IPS-18a (cell line): ENCODE measurements around the gene SEPTIN5.

ENCODE experiments used
- H3K27ac ChIP-seq: one replicate; pipeline ENCODE4 v1.5.1; 2013; ENCODE audit warnings: low read length
- H3K27me3 ChIP-seq: one replicate; pipeline ENCODE4 v1.6.1; 2013; ENCODE audit warnings: mild to moderate bottlenecking, low read length; ENCODE audit not compliant: control insufficient read depth, insufficient read depth
- H3K36me3 ChIP-seq: one replicate; pipeline ENCODE4 v1.6.1; 2013; ENCODE audit warnings: low read depth, low read length; ENCODE audit not compliant: control insufficient read depth
- H3K4me1 ChIP-seq: one replicate; pipeline ENCODE4 v1.6.1; 2013; ENCODE audit warnings: low read depth, low read length; ENCODE audit not compliant: control insufficient read depth
- H3K4me3 ChIP-seq: one replicate; pipeline ENCODE4 v1.5.1; 2013; ENCODE audit warnings: low read length
- H3K9ac ChIP-seq: one replicate; pipeline ENCODE4 v1.6.1; 2013; ENCODE audit warnings: mild to moderate bottlenecking, low read length, moderate library complexity
- H3K9me3 ChIP-seq: one replicate; pipeline ENCODE4 v1.6.1; 2013; ENCODE audit warnings: low read depth, low read length; ENCODE audit not compliant: control insufficient read depth

Gene SEPTIN5

DNA sequence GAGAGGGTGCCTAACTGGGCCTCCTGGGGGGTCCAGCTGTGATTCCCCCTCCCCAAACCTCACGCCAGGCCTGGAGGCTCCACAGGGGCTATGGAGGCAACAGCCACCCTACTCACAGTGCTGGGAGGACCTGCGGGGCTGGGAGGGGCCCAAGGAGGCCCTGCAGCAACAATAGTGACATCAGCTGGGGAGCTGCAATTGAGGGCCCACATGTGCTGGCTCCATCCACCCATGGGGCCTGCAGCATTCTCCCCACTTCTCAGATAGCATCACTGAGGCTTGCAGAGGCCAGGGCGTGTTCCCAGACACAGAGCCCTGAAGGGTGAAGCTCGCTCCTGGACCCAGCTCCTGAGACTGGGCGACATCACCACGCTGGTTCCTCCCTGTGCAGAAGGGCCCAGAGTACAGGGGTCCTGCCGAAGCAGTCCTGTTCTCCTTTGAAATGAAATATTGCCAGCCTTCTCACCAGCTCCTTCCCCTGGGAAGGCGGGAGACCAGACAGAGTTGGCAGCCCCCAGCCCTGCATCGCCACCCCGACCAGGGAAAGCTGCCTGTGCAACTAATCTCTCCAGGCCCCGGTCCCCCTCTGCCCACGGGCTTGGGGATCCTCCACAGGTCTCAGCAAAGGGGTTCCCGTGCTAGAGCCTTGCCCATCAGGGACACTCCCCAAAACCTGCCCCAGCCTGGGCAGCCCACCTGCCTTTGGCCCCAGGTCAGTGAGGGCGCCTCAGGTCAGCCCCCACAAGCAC lies 37.4 kb downstream of the SEPTIN5 start:
- no peaks in the 10 kb centered on the region for H3K36me3 ChIP-seq
- H3K27me3 ChIP-seq: peaks cover 64% of the 10 kb centered on the region
- H3K4me1 ChIP-seq: peaks cover 4% of the 10 kb centered on the region
- no peaks in the 10 kb centered on the region for H3K9me3 ChIP-seq
- H3K9ac ChIP-seq: no peak overlapping the region
- H3K4me3 ChIP-seq: no peak overlapping the region
- H3K27ac ChIP-seq: no peak overlapping the region

DNA sequence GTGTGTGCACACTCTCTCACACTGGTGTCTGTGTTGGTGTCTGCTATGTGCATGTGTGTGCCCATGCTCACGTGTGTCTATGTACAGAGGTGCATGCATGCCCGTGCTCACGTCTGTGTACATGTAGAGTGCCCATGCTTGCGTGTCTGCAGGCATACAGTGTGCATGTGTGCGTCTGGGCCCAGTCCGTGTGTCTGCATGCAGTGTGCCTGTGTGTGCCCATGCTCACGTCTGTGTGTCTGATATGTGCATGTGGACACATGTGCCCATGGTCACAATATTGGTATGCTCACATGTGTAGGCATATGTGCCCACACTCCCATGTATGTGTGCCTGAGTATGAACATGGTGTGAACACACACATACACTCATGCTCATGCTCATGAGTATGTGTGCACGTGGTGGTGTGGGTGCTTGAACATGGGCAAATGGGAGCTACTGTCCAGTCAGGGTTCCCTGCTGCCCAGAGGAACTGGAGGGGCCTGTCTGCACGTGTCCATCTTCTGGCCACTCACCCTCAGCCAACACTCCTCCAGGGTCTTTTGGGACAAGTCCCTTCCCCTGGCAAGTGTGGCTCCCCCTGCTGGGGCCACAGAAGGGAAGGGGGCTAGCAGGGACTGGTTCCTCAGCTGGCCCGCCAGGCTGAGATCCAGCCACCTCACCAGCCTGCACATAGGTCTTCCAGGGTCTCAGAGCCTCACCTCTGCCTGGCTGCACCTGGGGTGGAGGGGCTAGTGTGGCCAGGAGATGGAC lies 39.0 kb downstream of the SEPTIN5 start:
- no peaks in the 10 kb centered on the region for H3K9me3 ChIP-seq
- H3K4me1 ChIP-seq: peaks cover 4% of the 10 kb centered on the region
- H3K27me3 ChIP-seq: peaks cover 80% of the 10 kb centered on the region

DNA sequence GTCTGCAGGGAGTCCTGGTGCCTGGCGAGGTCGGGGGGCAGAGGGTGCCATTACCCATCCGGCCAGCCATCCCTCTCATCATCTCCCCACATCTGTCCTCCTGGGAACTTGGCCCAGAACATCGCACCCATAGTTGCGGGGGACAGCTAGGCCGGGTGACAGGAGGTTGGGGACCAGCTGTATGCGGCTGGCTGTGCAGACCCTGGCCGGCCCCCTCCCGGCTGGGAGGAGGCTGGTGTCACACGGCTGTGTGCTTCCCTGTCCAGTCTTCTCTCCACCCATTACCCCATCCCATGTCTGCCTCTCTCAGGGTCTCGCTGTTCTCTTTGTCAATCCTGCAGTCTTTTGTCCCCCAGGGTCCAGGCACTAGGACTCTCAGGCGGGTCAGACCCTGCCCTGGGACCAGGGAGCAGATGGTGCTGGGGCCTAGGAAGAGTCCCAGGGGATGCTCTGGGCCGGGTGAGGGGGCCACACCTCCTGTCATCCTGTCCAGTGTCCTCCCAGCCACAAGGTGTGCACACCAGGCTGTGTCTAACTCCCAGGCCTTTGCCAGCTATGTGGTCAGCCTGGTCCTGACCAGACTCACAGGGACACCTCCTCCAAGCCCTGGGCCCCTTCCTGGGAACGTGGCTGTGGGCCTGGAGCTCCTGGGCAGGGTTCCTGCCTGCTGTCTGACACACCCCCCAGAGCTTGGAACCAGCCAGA lies 39.8 kb downstream of the SEPTIN5 start:
- H3K4me1 ChIP-seq: peaks cover 4% of the 10 kb centered on the region
- no peaks in the 10 kb centered on the region for H3K36me3 ChIP-seq
- no peaks in the 10 kb centered on the region for H3K9me3 ChIP-seq
- peaks cover 81% of the 10 kb centered on the region for H3K27me3 ChIP-seq
- H3K9ac ChIP-seq: no peak overlapping the region
- no peak overlapping the region for H3K27ac ChIP-seq
- no peak overlapping the region for H3K4me3 ChIP-seq

More for the DNA sequence above, 39.0 kb downstream of the SEPTIN5 start:
- no peak overlapping the region for H3K27ac ChIP-seq
- H3K4me3 ChIP-seq: no peak overlapping the region
- H3K9ac ChIP-seq: no peak overlapping the region
- H3K36me3 ChIP-seq: no peaks in the 10 kb centered on the region

GRCh38 chr22:19754701-19755144 lies 40.4 kb downstream of the SEPTIN5 start:
- Histone ChIP-seq H3K4me3 (no peak overlapping the region), H3K27ac (no peak overlapping the region), H3K4me1 (peaks cover 4% of the 10 kb centered on the region), H3K9me3 (no peaks in the 10 kb centered on the region), H3K36me3 (no peaks in the 10 kb centered on the region), H3K9ac (no peak overlapping the region), H3K27me3 (peaks cover 84% of the 10 kb centered on the region)

GRCh38 chr22:19755145-19755710 lies 40.9 kb downstream of the SEPTIN5 start:
- Histone ChIP-seq H3K4me1 (peaks cover 4% of the 10 kb centered on the region), H3K4me3 (no peak overlapping the region), H3K27me3 (peaks cover 89% of the 10 kb centered on the region), H3K36me3 (no peaks in the 10 kb centered on the region), H3K9me3 (no peaks in the 10 kb centered on the region), H3K9ac (no peak overlapping the region), H3K27ac (no peak overlapping the region)

DNA sequence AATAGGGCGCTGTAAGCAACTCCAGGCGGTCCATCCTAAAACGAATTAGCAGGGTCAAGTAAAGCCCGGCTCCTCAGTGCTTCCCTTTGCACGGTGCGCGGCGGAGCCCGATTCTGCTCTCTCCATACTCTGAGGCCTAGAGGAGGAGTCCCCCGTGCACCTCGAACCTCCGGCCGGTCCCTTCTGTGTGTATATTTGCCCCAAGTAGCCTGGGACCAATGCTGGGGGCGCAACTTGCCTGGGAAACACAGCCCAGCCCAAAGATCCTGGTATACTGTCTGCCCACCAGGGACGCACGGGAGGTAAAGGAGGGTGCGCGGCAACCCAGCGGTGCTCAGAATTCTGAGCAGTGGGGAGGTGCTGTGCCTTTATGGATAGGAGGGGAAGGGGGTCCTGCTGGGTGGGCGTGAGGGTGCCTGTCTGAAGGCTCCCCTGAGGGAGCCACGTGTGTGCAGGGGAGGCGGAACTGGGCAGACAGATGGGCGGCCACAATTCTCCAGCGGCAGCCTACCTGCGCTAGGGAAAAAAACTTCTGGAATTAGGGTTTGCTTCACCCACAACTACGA lies 41.5 kb downstream of the SEPTIN5 start:
- peaks cover 91% of the 10 kb centered on the region for H3K27me3 ChIP-seq
- no peaks in the 10 kb centered on the region for H3K36me3 ChIP-seq
- no peak overlapping the region for H3K9ac ChIP-seq
- peaks cover 4% of the 10 kb centered on the region for H3K4me1 ChIP-seq
- no peak overlapping the region for H3K27ac ChIP-seq
- H3K4me3 ChIP-seq: no peak overlapping the region
- no peaks in the 10 kb centered on the region for H3K9me3 ChIP-seq

DNA sequence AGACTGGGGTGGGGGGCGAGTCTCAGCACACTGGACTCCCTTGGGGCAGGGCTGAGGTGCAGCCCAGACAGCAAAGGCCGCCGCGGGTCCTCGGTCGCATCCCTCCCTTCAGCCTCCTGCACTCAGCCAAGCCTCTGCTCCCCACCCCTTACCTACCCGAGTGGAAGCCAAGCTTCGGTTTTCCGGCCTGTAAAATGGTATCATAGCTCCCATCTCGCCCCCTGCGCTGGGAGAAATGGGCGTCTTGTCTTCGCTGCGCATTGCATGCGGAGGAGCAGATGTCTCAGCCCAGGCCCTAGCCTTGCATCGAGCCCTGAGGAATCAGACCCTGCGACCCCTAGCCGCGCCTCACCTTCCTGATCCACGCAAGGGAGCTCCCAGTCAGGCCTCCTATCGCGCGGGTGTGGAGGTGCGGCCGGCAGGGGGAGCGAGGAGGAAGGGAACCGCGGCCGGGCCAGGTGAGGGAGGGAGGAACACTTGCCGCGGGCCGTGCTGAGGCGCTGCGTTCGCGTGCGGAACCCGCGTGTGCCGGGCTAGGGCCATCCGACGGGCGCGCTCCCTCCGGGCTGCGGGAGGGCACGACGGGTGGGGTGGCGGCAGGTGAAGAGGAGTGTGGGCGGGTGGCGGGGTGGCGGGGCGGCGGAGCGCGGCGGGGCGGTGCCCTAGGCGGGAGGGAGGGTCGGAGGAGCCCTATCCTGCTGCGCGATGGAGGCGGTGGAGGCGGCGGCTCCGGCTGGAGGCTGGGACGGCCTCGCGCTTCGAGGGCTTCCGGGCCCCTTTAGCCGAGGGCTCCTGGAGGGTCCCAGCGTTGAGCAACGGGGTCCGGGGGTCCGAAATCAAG lies 42.2 kb downstream of the SEPTIN5 start:
- Histone ChIP-seq H3K9ac (no peak overlapping the region), H3K4me3 (no peak overlapping the region), H3K36me3 (no peaks in the 10 kb centered on the region), H3K4me1 (peaks cover 4% of the 10 kb centered on the region), H3K27me3 (peaks cover 95% of the 10 kb centered on the region), H3K27ac (no peak overlapping the region), H3K9me3 (no peaks in the 10 kb centered on the region)

DNA sequence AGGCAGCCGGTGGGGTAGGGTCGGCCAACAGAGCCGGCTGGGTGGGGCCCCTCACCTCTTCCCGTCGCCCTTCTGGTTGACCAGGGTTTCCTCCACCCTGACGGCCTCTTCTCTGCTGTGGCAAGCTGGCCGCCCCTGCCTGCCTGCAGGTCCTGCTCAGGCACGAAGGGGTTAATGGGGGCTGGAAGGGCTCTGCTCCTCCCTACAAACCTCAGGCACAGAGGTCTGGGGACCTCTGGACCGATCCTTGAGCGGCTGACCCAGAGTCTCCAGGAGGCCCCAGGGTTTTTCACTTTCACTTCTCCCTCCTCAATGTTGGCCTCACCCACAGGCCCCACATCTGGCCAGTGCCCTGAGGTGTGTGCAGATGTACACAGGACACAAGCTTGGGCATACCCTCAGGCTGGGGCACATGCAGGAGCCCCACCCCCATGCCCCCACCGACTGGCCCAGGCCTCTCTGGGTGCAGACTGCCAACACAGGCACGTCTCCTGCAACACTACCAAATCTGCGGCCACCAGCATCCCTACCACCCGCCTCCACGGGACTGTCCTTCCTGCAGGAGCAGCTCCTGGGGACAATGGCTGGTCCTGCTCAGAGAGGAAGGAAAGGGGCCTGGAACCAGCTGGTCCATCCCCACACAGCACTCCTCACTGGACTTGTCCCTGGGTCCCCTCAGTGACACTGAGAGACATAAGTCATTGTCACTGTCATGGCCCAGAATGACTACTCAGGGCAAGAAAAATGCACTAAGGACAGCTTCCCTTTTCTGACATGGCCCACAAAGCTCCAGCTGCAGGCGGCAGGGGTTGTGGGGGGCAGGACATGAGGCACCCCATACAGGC lies 43.1 kb downstream of the SEPTIN5 start:
- H3K4me3 ChIP-seq: no peak overlapping the region
- peaks cover 7% of the 10 kb centered on the region for H3K4me1 ChIP-seq
- H3K9me3 ChIP-seq: no peaks in the 10 kb centered on the region
- H3K36me3 ChIP-seq: no peaks in the 10 kb centered on the region
- H3K27me3 ChIP-seq: peaks cover 95% of the 10 kb centered on the region
- H3K27ac ChIP-seq: no peak overlapping the region
- H3K9ac ChIP-seq: no peak overlapping the region

DNA sequence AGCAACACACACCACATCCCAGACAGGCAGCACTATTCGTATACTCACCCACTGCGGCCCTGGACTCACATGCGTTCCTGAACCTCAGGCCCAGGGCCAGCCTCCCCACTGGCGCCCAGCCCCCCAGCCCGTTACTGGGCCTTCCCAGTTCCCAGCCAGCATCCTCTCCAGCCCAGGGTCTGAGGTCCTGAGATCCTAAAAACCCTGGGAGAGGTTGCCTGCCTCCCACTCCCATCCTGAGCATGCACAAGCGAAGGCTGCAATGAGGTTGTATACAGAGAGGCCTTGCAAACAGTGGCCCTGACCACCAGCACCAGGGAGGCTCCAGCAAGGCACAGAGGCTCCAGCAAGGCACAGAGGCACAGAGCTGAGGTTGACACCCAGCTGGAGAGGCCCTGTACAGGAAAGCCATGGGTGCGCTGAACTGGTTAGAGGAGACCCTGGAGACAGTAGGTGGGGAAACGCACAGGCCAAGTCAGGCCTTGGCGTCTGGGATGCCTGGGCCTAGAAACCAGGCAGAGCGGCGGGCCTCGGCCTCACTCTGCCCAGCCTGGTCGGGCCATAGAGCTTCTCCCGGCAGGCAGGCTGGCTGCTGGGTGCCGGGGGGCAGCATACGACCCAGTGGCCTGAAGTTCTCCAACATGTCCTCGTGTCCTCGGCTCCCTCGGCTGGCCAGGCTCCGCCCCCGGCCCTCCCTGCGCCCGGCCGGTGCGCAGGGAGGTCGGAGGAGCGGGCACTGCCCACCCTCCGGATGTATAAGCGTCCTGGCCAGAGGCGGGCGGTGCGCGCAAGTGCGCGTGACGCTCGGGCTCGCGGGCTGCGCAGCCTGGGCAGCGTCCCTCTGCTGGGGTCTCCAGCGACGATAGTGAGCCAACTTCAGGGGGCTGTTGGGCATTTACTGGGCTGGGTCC lies 43.9 kb downstream of the SEPTIN5 start:
- Histone ChIP-seq H3K9me3 (no peaks in the 10 kb centered on the region), H3K4me1 (peaks cover 13% of the 10 kb centered on the region), H3K36me3 (no peaks in the 10 kb centered on the region), H3K4me3 (no peak overlapping the region), H3K27ac (no peak overlapping the region), H3K9ac (no peak overlapping the region), H3K27me3 (peaks cover 95% of the 10 kb centered on the region)
